Activated CD4-positive, alpha-beta T cell treated with anti-CD3 and anti-CD28 coated beads for 48 hours (primary cell): ENCODE data around the gene ARCN1.

Source experiments
- DNase-seq: peaks from one replicate; pipeline ENCODE4 v3.0.0-alpha.2; 2020

Gene ARCN1

DNA sequence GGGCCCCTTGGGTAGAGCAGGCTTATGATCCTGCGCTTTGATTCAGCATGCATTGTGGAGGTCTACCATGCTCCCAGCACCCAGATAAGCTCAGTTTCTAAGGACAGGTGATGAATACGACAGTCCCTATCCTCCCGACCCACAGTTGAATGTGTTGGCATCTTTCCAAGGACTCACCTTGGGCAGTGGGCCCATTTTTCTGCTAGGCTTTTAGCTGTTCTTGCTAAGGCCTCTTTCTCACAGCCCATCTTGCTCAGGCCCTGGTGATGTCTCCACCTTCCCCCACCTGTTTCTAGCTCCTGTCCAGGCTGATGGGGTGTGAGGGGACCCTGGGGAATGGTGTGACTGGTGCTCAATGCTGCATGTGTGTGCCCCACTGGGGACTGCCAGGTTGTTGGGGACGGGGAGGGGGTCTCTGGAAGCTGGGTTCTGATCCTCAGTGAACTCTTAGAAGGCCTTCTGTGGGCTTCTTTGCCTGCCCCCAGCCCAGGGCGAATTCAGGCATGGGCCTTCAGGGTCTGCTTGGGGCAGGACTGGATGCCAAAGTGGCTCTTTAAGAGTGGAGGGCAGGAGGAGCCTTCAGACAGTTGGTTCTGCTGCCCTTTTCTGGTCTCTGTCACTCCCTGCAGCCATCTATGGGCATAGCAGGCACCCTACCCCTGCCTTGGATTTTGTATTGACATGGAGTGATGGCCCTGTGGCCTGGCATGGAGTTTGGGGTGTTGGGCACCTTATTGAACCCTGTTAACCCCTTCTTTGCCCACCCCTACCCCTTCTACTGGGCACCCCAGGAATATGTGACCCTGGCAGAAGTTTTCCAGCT is 68.3 kb downstream of the ARCN1 start:
- DNase-seq = no peak

- DNase-seq = no peak
These were observed 69.3 kb downstream of the ARCN1 start for GRCh38 chr11:118641397-118642019.

DNA sequence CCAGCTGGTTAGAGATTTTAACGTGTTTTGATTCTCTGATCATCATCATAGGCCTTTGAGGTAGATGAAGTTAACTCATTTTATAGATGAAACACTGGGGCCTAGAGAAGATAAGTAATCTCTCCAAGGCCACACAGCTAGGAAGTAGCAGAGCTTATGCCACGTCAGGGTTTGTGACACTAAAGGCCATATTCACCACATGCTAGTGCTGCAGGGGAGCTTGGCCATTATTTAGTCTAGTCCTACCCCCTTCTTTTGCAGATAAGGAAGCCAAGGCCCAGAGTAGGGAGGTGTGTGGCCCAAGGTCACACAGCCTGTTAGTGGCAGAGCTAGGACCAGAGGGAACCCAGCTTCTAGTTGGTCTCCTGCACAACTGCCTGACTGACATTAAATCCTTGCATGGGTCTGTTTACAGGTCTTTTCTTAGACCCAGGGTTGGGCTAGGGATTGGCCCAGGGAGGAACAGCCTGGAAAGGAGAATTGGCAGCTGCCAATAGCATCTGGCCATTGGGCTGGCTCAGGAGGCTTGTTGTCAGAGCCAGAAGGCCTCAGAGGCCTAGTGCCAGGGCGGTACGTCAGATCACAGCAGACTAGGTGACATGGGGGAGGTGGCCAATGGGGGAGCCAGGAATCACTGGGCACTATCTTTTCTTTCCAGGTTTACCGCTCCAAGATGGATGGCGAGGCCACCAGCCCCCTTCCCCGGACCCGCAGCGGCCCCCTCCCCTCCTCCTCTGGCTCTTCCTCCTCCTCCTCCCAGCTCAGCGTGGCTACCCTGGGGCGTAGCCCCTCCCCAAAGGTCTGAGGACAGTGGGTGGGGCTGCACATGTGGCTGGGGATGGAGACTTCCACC is 71.2 kb downstream of the ARCN1 start:
- no peak for DNase-seq

DNA sequence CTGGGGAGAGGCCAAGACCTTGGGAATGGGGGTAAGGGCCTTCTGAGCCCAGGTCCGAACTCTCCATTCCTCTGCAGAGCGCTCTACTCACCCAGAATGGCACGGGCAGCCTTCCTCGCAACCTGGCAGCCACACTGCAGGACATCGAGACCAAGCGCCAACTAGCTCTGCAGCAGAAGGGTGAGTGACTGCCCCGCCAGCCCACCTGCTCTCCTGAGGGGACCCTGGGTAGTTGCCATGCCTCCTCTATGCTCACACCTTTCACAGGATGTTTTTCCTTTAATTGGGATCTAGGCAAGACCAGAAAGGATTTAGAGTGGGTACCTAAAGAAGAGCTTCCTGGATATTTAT is 71.8 kb downstream of the ARCN1 start:
- DNase-seq = no peak

- no peak for DNase-seq
These were observed 72.3 kb downstream of the ARCN1 start for GRCh38 chr11:118644496-118644895.

- no peak for DNase-seq
These were observed 73.0 kb downstream of the ARCN1 start for GRCh38 chr11:118645066-118645715.

DNA sequence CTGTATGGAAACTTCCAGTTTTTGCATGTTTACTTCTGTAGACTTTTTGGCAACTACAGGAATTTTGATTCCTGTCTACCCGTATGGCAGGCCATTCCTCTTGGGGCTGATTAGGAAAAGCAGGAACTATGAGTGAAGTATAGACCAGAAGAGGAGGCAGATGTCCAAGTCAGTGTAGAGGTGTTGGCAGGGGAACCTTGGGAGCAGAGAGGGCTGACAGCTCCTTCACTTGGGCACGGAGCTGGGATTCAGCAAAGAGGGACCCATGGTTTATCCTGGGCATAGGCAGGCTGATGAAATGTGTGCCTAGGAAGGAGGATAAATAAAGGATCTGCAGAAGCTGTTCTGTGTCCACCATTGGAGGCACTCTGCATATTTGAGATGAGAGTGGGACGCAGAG is 74.2 kb downstream of the ARCN1 start:
- DNase-seq = no peak

- no peak for DNase-seq
These were observed 76.1 kb downstream of the ARCN1 start for GRCh38 chr11:118648291-118648690.

DNA sequence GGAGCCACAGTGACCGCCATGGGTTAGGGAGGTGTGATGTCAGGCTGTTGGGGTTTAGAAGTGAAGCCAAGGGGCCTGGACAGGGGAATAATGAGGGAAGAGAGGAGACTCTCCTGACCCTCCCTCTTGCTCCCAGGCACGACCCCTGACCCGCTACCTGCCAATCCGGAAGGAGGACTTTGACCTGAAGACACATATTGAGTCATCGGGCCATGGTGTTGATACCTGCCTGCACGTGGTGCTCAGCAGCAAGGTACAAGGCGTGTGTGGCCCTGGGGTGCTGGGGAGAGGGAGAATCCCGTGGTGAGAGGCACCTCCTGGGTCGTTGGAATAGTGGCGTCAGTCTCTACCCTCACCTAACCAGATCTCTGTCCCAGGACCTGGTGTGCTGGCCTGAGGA is 77.7 kb downstream of the ARCN1 start:
- no peak for DNase-seq

DNA sequence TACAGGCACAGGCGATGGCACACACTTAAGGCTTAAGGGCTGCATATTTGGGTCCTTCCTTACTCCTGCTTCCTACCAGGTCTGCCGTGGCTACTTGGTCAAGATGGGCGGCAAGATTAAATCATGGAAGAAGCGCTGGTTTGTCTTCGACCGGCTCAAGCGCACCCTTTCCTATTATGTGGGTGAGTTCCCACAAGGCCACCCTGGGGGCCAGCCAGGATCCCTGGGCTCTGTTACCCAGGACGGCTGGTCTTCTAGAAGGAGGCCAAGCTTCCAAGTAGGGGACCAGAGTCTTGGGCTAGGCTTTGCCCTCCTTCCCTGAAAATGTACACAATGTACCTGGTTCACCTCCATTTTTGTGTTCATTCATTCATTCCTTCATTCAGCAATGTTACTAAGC is 78.2 kb downstream of the ARCN1 start:
- no peak for DNase-seq

- no peak for DNase-seq
These were observed 79.6 kb downstream of the ARCN1 start for GRCh38 chr11:118651820-118652219.
